HG03097 (cell line): ENCODE results near the gene EXOC7.
"Not testable (repeated sequence)": the region's sequence is repeated elsewhere in the genome, so short reads cannot be mapped to it uniquely, and the experiment has no call there.

Experiments
- ATAC-seq: cut with Tn5 transposase; IDR thresholded peaks from one replicate; pipeline ENCODE4 v1.9.1; 2021; ENCODE audit not compliant: unreplicated experiment, low FRiP score

Gene EXOC7

GRCh38 chr17:76048711-76049110 lies 54.9 kb downstream of the EXOC7 start:
- ATAC-seq = no peak

GRCh38 chr17:76048025-76048605 lies 55.5 kb downstream of the EXOC7 start:
- no peak for ATAC-seq

GRCh38 chr17:76046064-76046463 lies 57.5 kb downstream of the EXOC7 start:
- ATAC-seq = no peak

GRCh38 chr17:76044475-76045007 lies 59.0 kb downstream of the EXOC7 start:
- not testable (repeated sequence) for ATAC-seq

- not testable (repeated sequence) for ATAC-seq
These were observed 60.7 kb downstream of the EXOC7 start for GRCh38 chr17:76042868-76043267.

- ATAC-seq = no peak
These were observed 63.2 kb downstream of the EXOC7 start for GRCh38 chr17:76040376-76040775.

- ATAC-seq = no peak
These were observed 64.5 kb downstream of the EXOC7 start for GRCh38 chr17:76039121-76039520.

- no peak for ATAC-seq
These were observed 65.5 kb downstream of the EXOC7 start for GRCh38 chr17:76038050-76038449.

GRCh38 chr17:76036497-76037261 lies 66.9 kb downstream of the EXOC7 start:
- ATAC-seq = no peak

- ATAC-seq = no peak
These were observed 68.9 kb downstream of the EXOC7 start for GRCh38 chr17:76034428-76035350.

- no peak for ATAC-seq
These were observed 70.4 kb downstream of the EXOC7 start for GRCh38 chr17:76033139-76033538.

GRCh38 chr17:76032780-76033108 lies 70.8 kb downstream of the EXOC7 start:
- ATAC-seq = no peak

- ATAC-seq = no peak
These were observed 71.4 kb downstream of the EXOC7 start for GRCh38 chr17:76032073-76032779.
